ENCODE results near the gene MYH13.

The MYH13 gene

GRCh38 chr17:10344816-10345215 is 28.0 kb downstream of the MYH13 start:
- DNase-seq (ENCODE audit: low spot score) = no peak

DNA sequence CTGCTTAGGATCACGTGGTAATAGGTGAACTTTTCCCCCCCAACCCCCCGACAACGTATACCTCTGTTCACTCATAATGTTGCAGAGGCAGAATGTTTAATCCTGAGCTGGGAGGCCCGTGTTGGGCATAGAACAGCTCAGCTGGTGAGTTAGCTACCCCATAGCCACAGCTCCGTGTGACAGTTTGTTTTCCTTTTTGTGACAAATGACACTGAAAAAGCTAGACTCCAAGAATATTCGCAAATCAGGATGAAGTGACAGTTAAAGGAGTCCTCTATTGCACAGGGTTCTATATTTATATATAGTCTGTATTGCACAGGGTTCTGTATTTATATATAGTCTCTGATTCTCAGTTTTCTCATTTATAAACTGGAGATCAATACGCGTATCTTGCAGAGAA is 33.8 kb downstream of the MYH13 start:
- no peak for DNase-seq (ENCODE audit: low spot score)

GRCh38 chr17:10337976-10338375 is 34.8 kb downstream of the MYH13 start:
- no peak for DNase-seq (ENCODE audit: low spot score)

GRCh38 chr17:10337136-10337535 is 35.7 kb downstream of the MYH13 start:
- DNase-seq (ENCODE audit: low spot score) = no peak

DNA sequence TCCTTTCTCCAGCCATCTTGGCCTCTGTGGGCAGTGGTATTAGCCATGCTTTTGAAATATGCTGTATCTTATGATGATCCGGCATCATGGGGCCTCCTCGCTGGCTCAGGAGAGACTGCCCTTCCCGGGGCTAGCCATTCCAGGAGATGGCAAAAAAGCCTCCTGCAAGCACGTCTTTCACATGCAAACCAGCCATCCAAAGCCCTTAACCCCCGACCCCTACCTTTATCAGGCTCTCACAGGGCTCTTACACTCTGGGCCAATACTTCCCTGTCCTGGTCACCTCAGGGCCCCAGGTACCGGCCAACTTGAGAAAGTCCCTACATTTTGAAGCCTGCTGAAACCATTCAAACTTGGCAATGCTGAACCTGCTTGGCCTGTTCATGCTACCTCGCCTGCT is 36.4 kb downstream of the MYH13 start:
- DNase-seq (ENCODE audit: low spot score) = no peak

DNA sequence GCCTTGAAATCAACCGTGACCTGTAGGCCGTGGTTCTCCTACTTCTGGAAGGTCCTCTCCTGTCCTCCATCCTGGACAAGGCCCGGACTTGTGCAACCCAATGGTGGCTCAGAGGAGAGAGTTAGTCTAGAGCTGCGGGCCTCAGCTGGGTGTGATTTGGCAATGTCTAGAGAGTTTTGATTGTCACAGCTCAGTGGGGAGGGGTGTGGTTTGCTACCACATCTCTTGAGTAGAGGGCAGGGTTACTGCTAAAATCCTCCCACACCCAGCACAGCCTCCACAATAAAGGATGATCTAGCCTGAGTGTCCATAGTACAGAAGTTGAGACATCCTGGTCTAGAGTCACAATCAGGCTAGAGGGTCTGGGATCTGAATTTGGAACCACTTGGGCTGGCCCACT is 40.3 kb downstream of the MYH13 start:
- DNase-seq (ENCODE audit: low spot score) = no peak

DNA sequence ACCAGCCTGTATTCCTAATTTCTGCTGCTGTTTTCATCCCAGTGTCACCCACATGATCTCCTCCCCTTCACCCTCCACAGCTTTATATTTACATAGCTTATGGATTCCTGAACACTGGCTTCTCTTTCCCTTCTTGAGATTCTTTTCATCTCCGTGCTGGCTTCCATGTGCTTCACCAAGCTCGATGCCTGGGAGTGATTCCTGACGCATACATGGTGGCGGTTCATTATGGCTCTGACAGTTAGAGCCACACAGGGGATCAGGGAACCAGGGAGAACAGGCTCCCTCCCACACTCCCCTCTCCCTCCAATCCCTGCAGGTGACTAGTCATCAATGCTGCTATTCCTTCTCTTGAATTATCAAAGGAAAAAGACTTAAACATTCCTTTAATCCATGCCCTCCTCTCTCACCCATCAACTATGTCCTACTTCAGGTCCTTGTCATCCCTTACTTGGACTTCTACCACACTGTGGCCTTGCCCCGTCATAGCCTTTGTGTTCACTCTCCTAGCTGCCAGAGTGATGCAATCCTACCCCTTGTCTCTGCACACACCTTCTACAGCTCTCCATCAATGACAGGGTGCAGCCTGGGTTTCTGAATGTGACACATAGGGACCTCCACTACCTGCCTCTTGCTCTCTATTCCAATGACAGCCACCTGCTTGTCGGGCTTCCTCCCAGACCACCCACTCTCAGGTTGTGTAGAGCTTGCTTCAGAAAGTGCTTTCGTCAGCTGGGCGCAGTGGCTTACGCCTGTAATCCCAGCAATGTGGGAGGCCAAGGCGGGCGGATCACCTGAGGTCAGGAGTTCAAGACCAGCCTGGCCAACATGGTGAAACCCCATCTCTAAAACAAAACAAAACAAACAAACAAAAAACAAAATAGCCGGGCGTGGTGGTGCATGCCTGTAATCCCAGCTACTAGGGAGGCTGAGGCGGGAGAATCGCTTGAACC is 43.6 kb downstream of the MYH13 start:
- no peak for DNase-seq (ENCODE audit: low spot score)

DNA sequence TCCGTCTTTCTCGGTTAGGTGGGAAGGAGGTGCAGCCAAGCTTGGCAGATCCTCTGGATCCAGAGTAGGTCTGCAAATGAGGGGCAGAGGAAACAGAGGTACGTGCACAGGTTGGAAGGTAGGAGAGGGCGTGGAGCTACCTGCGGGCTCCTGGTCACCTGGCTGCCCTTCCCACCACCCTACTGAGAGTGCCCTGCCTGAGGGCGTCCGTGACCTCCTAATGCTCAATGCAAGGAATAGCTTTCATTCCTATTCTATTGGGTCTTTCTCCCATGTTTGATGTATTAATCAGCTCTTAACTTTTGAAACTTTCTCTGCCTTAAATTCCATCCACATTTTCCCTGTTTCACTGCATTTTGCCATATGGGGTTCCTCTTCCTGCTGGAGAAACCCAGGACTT is 44.6 kb downstream of the MYH13 start:
- no peak for DNase-seq (ENCODE audit: low spot score)

- peak; percentile 35 for DNase-seq (ENCODE audit: low spot score)
Observed at GRCh38 chr17:10327640-10328039, 45.2 kb downstream of the MYH13 start.

- no peak for DNase-seq (ENCODE audit: low spot score)
Observed at GRCh38 chr17:10325031-10325695, 47.6 kb downstream of the MYH13 start.

GRCh38 chr17:10323812-10324610 is 48.8 kb downstream of the MYH13 start:
- DNase-seq (ENCODE audit: low spot score) = no peak

GRCh38 chr17:10318535-10318934 is 54.3 kb downstream of the MYH13 start:
- DNase-seq (ENCODE audit: low spot score) = no peak

GRCh38 chr17:10317543-10317834 is 55.3 kb downstream of the MYH13 start:
- no peak for DNase-seq (ENCODE audit: low spot score)

- DNase-seq (ENCODE audit: low spot score) = peak; percentile 11
Observed at GRCh38 chr17:10316801-10317542, 55.8 kb downstream of the MYH13 start.

- DNase-seq (ENCODE audit: low spot score) = no peak
Observed at GRCh38 chr17:10314329-10314728, 58.5 kb downstream of the MYH13 start.

DNA sequence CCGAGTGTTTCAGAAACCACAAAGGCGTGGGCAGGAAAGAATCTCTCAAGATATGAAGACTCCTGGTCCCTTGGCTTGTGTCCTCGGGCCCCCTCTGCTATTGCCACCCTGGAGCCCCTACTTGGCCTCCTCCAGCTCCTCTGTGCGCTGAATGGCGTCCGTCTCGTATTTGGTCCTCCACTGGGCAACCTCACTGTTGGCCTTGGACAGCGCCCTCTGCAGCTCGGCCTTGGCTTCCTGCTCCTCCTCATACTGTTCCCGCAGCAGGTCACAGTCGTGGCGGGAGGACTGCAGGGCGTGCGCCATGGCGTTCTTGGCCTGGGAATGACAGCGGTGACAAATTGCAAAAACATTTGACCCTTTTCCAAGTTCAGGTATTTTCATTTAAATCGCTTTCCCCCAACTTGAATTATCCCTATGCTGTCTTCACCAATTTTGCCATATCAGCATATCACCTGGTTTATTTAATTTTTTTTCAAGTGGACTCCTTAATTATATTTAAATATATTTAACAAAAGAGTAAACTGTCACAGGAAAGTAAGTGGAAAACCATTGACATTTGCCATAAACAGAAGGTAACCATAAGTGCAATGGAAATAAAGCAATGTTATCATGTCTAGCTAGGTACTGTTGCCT is 59.7 kb downstream of the MYH13 start:
- DNase-seq (ENCODE audit: low spot score) = no peak

DNA sequence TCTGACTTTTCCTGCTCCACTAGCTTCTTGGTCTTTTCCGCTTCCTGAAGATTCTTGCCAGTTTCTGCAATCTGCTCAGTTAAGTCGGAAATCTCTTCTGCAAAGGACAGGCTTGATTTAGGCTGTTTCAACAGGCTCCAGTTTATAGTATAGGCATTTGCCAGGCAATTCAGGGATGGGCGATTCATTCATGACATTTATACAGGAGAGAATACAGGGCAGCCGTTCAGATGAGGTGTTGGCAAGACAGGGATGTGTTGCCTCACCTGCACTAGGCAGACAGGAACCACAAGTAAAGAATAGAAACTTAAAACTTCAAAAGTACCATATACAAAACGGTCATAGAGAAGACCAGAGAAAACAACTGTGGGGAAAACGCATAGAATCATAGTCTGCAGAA is 61.7 kb downstream of the MYH13 start:
- no peak for DNase-seq (ENCODE audit: low spot score)

DNA sequence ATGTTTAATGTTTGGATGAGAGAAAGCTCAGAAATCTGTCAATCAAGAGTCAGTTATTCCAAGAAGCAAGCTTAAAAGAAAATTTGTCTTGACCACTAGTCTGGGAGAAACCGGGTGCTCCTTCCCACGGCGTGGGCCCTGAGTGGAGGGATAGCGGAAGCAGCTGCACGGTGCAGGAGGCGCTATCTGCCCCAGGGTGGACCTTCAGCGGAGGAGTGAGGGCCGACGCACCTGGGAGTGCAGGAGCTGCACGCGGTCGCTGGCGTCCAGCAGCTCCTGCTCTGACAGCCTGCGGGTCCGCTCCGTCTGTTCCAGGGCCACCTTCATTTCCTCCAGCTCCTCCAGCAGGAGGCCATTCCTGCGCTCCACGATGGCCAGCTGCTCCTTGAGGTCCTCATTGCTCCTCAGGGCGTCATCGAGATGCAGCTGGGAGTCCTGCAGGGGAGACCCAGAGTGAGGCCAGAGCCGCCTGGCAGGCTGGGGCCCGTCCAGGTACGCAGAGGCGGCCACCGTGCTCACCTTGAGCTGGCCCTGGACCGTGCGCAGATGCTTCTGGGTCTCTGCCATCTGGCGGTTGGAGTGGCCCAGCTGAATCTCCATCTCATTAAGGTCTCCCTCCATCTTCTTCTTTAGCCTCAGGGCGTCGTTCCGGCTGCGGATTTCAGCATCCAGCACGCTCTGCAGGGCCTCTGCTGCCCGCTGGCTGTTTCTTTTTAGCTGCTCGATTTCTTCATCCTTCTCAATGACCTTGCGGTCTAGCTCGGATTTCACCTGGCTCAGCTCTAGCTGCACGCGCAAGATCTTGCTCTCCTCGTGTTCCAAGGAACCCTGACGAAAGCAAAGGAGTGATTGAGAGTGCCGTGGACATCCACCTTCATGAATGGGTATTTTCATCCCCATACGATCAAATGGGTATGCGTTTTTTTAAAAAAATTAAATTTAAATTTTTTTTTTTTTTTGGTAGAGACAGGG is 63.5 kb downstream of the MYH13 start:
- DNase-seq (ENCODE audit: low spot score) = no peak

DNA sequence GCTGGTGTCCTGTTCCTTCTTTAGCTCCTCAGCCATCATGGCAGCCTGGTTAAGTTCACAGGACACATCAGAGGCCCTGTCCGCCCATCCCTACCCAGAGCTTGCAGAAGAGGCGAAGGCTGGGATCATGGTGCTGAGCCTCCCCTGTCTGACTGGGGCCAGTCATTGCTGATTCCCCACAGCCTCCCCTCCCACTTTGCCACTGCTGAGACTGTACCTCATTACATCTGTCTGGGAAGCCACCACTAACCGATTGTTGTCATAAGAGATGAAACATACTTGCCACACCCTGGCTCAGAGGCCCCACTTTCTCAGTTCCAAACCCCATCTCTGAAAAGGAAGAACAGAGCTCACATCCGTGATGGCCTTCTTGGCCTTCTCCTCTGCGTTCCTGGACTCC is 66.2 kb downstream of the MYH13 start:
- no peak for DNase-seq (ENCODE audit: low spot score)

DNA sequence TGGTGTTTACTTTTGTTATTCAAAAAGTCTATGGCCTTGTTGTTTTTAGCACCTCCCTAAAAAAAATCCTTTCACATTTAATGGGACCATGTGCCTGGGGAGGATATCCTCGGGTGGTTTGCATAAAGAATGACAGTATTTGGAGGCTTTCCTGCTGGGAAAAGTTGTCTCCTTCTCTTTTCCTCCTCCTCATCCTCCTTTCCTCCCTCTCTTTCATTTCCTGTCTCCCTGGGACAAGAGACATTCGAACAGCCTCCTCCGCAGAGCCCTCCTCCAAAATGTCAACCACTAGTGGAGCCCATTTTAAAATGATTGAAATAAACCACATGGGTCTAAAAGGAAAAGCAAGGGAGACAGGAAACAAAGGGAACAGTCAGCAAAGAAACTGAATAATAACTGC is 67.4 kb downstream of the MYH13 start:
- no peak for DNase-seq (ENCODE audit: low spot score)

Measured in CD4-positive, alpha-beta T cell treated with Interleukin-6 at 100 ng/mL for 8 hours (primary cell).